Posterior cingulate gyrus (tissue), 11 donors: ENCODE data around the gene FGGY.
"Not testable (repeated sequence)": the region's sequence is repeated elsewhere in the genome, so short reads cannot be mapped to it uniquely, and the experiment has no call there.

Experiments used
- DNase-seq, 10 donors: peaks; one replicate each; pipeline versions ENCODE4 v3.0.0 to v3.0.0-alpha.2; 2020 to 2021; ENCODE audit warnings: mixed read lengths in 3 of 10
- intact Hi-C: fragments of 100-400 bp; cut with DNase I; formaldehyde crosslinking; loops from one replicate; pipeline ENCODE4 v1.15.1; 2023

FGGY gene

GRCh38 chr1:59556802-59557548, 260.1 kb downstream of the FGGY start:
- DNase-seq = no peak
- intact Hi-C loops = no loop called here

GRCh38 chr1:59557549-59557885, 260.6 kb downstream of the FGGY start:
- intact Hi-C loops = no loop called here
- DNase-seq = no peak

- intact Hi-C loops, DNase-seq: not testable (repeated sequence)
Measured at GRCh38 chr1:59558580-59558979, 261.7 kb downstream of the FGGY start.

- intact Hi-C loops = no loop called here
- no peak for DNase-seq
Measured at GRCh38 chr1:59560807-59561450, 264.0 kb downstream of the FGGY start.

GRCh38 chr1:59561796-59562195, 264.9 kb downstream of the FGGY start:
- intact Hi-C loops = no loop called here
- DNase-seq = no peak

GRCh38 chr1:59564192-59564891, 267.4 kb downstream of the FGGY start:
- no peak for DNase-seq
- intact Hi-C loops = no loop called here

- intact Hi-C loops = no loop called here
- DNase-seq = no peak
Measured at GRCh38 chr1:59565611-59566410, 268.9 kb downstream of the FGGY start.

GRCh38 chr1:59568158-59568935, 271.5 kb downstream of the FGGY start:
- DNase-seq = no peak
- intact Hi-C loops = no loop called here

- no peak for DNase-seq
- intact Hi-C loops = no loop called here
Measured at GRCh38 chr1:59569198-59569597, 272.3 kb downstream of the FGGY start.

- intact Hi-C loops = no loop called here
- no peak for DNase-seq
Measured at GRCh38 chr1:59570524-59570923, 273.6 kb downstream of the FGGY start.

- no peak for DNase-seq
- intact Hi-C loops = no loop called here
Measured at GRCh38 chr1:59574085-59574484, 277.2 kb downstream of the FGGY start.

GRCh38 chr1:59577774-59578173, 280.9 kb downstream of the FGGY start:
- intact Hi-C loops = no loop called here
- DNase-seq = no peak

- intact Hi-C loops = no loop called here
- DNase-seq = no peak
Measured at GRCh38 chr1:59579222-59579621, 282.3 kb downstream of the FGGY start.

GRCh38 chr1:59580257-59580656, 283.4 kb downstream of the FGGY start:
- no peak for DNase-seq
- intact Hi-C loops = no loop called here

- DNase-seq, intact Hi-C loops: not testable (repeated sequence)
Measured at GRCh38 chr1:59592410-59592809, 295.5 kb downstream of the FGGY start.

GRCh38 chr1:59592924-59593323, 296.0 kb downstream of the FGGY start:
- intact Hi-C loops = no loop called here
- no peak for DNase-seq

- intact Hi-C loops = no loop called here
Measured at GRCh38 chr1:59593798-59594790, 297.2 kb downstream of the FGGY start.

GRCh38 chr1:59595774-59596173, 298.9 kb downstream of the FGGY start:
- DNase-seq = no peak

More at GRCh38 chr1:59593798-59594790, 297.2 kb downstream of the FGGY start:
- no peak for DNase-seq

GRCh38 chr1:59596432-59596831, 299.5 kb downstream of the FGGY start:
- DNase-seq = peak in 1 of 10 donors; percentile 18
- intact Hi-C loops = no loop called here

More at GRCh38 chr1:59595774-59596173, 298.9 kb downstream of the FGGY start:
- intact Hi-C loops = no loop called here
